ENCODE data around the gene CA10. TPM values are rescaled to one million over a fixed set of nuclear protein-coding genes. Genes with fewer than 3 reads are reported as not detected.

The CA10 gene
- total RNA-seq, 1 donor, result not detected

GRCh38 chr17:51580869-51581268, 577.6 kb downstream of the CA10 start:
- Histone ChIP-seq H2AFZ (ENCODE audit: low read length) (no peak overlapping the region), H3K79me2 (ENCODE audit: insufficient read depth, low read length) (no peaks in the 10 kb centered on the region), H3K36me3 (ENCODE audit: insufficient read depth, low read length) (no peaks in the 10 kb centered on the region), H3K4me3 (ENCODE audit: insufficient read depth, low read length) (no peak overlapping the region), H3K4me1 (ENCODE audit: insufficient read depth, low read length) (no peaks in the 10 kb centered on the region), H3K27me3 (ENCODE audit: insufficient read depth, low read length) (no peaks in the 10 kb centered on the region), H3K27ac (ENCODE audit: low read depth, low read length) (no peak overlapping the region), H3K9me3 (ENCODE audit: low read depth, low read length) (no peaks in the 10 kb centered on the region), H4K20me1 (ENCODE audit: insufficient read depth, low read length) (no peaks in the 10 kb centered on the region), H3K4me2 (ENCODE audit: insufficient read depth, low read length) (no peak overlapping the region)
- TF ChIP-seq CTCF (IDR thresholded peaks at IDR 0.05; ENCODE audit: extremely low read depth, low read depth, low read length), result no peak
- no peak for DNase-seq (ENCODE audit: insufficient read length, low spot score, missing footprints)
